K562 (cell line): ENCODE results near the gene ITPRIPL2. TPM values are rescaled to one million over a fixed set of nuclear protein-coding genes. Genes with fewer than 3 reads are reported as not detected.

Experiments used
- ATAC-seq: fragments of 200-7000 bp; cut with Tn5 transposase; 3 replicates; pipeline ENCODE4 v1.9.1; 2020; ENCODE audit warnings: moderate library complexity
- BruUV-seq: library from RNA; stranded (reverse); fragments of 400-500 nt; replicated peaks from 2 replicates; lab custom pipeline; 2021; lab: Mats Ljungman, UMichigan
- CTCF ChIA-PET: fragments of 300-600 bp; formaldehyde crosslinking; extraction: SDS; loops from one replicate; lab custom pipeline; 2021; ENCODE audit warnings: low intra/inter-chr PET ratio; lab: Yijun Ruan, JAX
- POLR2A ChIA-PET: fragments of 300-600, 350-650 bp; sonication (Branson Sonifier 250); formaldehyde crosslinking; extraction: SDS; loops from one replicate; lab custom pipeline; 2021; ENCODE audit warnings: antibody characterized with exemption, inconsistent platforms; lab: Yijun Ruan, JAX
- DNase-seq, 4 experiments: peaks; one replicate each; pipeline versions ENCODE4 v3.0.0 to v3.0.0-alpha.2; 2011 to 2018; ENCODE audit warnings: low spot score in 3 of 4, mixed read lengths in 3 of 4; ENCODE audit errors: extremely low read depth in 1 of 4
- FAIRE-seq: peaks from 2 replicates; lab custom pipeline; 2011; peaks lifted over from hg19 to GRCh38; lab: Jason Lieb, UNC
- H2AFZ ChIP-seq: 2 replicates; pipeline ENCODE4 v1.6.0; 2011; ENCODE audit warnings: low read depth, low read length, control low read depth, inconsistent platforms
- H3K27ac ChIP-seq: fragments of 200-600 bp; 3 replicates; pipeline ENCODE4 v1.8.0; 2011; ENCODE audit warnings: low read depth, mild to moderate bottlenecking, control low read depth, inconsistent platforms, low read length, moderate library complexity, mixed read lengths; ENCODE audit errors: extremely low read depth
- H3K27me3 ChIP-seq, 2 experiments: fragments of 300-600 bp in 1 of 2; 2 replicates in 1 of 2; 3 replicates in 1 of 2; pipeline versions ENCODE4 v1.6.0 to v1.8.0; 2011; ENCODE audit warnings: inconsistent platforms in 2 of 2, low read length in 2 of 2, mild to moderate bottlenecking in 1 of 2, mixed read lengths in 1 of 2, moderate library complexity in 1 of 2; ENCODE audit not compliant: control insufficient read depth in 2 of 2, insufficient read depth in 2 of 2
- H3K36me3 ChIP-seq: fragments of 300-600 bp; 3 replicates; pipeline ENCODE4 v1.8.0; 2011; ENCODE audit warnings: mild to moderate bottlenecking, low read length, inconsistent platforms; ENCODE audit not compliant: control insufficient read depth, insufficient read depth
- H3K4me1 ChIP-seq, 2 experiments: fragments of 200-600 bp in 1 of 2; replicated peaks in 1 of 2; 2 replicates in 1 of 2; 3 replicates in 1 of 2; pipeline versions ENCODE4 v1.5.1 to v1.8.0; 2011; ENCODE audit warnings: inconsistent platforms in 2 of 2, low read length in 2 of 2, mild to moderate bottlenecking in 1 of 2, mixed read lengths in 1 of 2, moderate library complexity in 1 of 2; ENCODE audit not compliant: control insufficient read depth in 2 of 2, insufficient read depth in 2 of 2
- H3K4me2 ChIP-seq: 2 replicates; pipeline ENCODE4 v1.6.1; 2011; ENCODE audit warnings: low read length, control low read depth, inconsistent platforms, mixed read lengths; ENCODE audit not compliant: insufficient read depth
- H3K4me3 ChIP-seq: fragments of 200-600 bp; sonication (generic), shearing (Covaris generic); 2 replicates; pipeline ENCODE4 v1.5.1; 2016; ENCODE audit warnings: control low read depth, inconsistent platforms
- H3K79me2 ChIP-seq: fragments of 200-600 bp; 3 replicates; pipeline ENCODE4 v1.8.0; 2011; ENCODE audit warnings: low read length, inconsistent platforms; ENCODE audit not compliant: control insufficient read depth, insufficient read depth
- H3K9ac ChIP-seq, 2 experiments: 2 replicates each; pipeline versions ENCODE4 v1.6.0 to v1.6.1; 2011; ENCODE audit warnings: low read depth in 2 of 2, low read length in 2 of 2, control low read depth in 1 of 2, inconsistent platforms in 1 of 2, mild to moderate bottlenecking in 1 of 2, mixed read lengths in 1 of 2; ENCODE audit not compliant: insufficient read depth in 1 of 2
- H3K9me1 ChIP-seq: one replicate; pipeline ENCODE4 v1.6.0; 2011; ENCODE audit warnings: inconsistent platforms, mild to moderate bottlenecking, low read length, moderate library complexity; ENCODE audit not compliant: control insufficient read depth, insufficient read depth
- H3K9me3 ChIP-seq: replicated peaks from 2 replicates; pipeline ENCODE4 v1.5.1; 2011; ENCODE audit warnings: low read depth, low read length, inconsistent platforms; ENCODE audit not compliant: control insufficient read depth, insufficient read depth
- H4K20me1 ChIP-seq: replicated peaks from 2 replicates; pipeline ENCODE4 v1.6.1; 2011; ENCODE audit warnings: low read length, inconsistent platforms, mixed read lengths; ENCODE audit not compliant: control insufficient read depth, insufficient read depth
- CHD4 ChIP-seq: fragments of 200-600 bp; sonication (generic); IDR thresholded peaks from 3 replicates; pipeline ENCODE4 v1.6.1; 2012; ENCODE audit warnings: low read depth, mild to moderate bottlenecking, mixed read lengths, low read length, inconsistent platforms; ENCODE audit not compliant: insufficient read depth, insufficient replicate concordance, poor library complexity, severe bottlenecking
- DPF2 ChIP-seq: fragments of 450-650 bp; IDR thresholded peaks from 2 replicates; pipeline ENCODE4 v1.6.1; 2016
- ELF2 ChIP-seq: fragments of 250-450 bp; sonication (Bioruptor Pico); IDR thresholded peaks from 2 replicates; pipeline ENCODE4 v1.5.0; 2021; ENCODE audit warnings: mild to moderate bottlenecking
- KDM5B ChIP-seq: fragments of 200-600 bp; sonication (generic); IDR thresholded peaks from 2 replicates; pipeline ENCODE4 v1.6.1; 2012; ENCODE audit warnings: low read depth, mild to moderate bottlenecking, moderate library complexity, low read length, control low read depth, inconsistent platforms; ENCODE audit not compliant: insufficient replicate concordance
- PHTF2 ChIP-seq: fragments of 250-450 bp; sonication (Bioruptor Pico); IDR thresholded peaks from 2 replicates; pipeline ENCODE4 v1.5.0; 2021; ENCODE audit warnings: mild to moderate bottlenecking
- RBM17 ChIP-seq: fragments of 200-400 bp; formaldehyde crosslinking; IDR thresholded peaks from 2 replicates; pipeline ENCODE4 v1.6.1; 2017; ENCODE audit warnings: low read depth, mild to moderate bottlenecking, low read length, borderline replicate concordance
- SRF ChIP-seq, 2 experiments: fragments of 250-450, 450-650 bp in 1 of 2; sonication (Bioruptor Pico) in 1 of 2; sonication (generic) in 1 of 2; formaldehyde crosslinking; IDR thresholded peaks; 2 replicates each; pipeline versions ENCODE4 v1.5.0 to v1.5.1; 2020 to 2022; ENCODE audit warnings: mild to moderate bottlenecking in 1 of 2, missing genetic modification reagents in 1 of 2
- ZNF324 ChIP-seq: fragments of 250-450 bp; sonication (Bioruptor Pico); IDR thresholded peaks from 2 replicates; pipeline ENCODE4 v1.4.0; 2020; ENCODE audit warnings: mild to moderate bottlenecking
- WGBS: fragments of 100-300 bp; shearing (Covaris generic); methylation state at CpG from one replicate; pipeline ENCODE4 v1.1.6; 2016; ENCODE audit warnings: low coverage, mixed read lengths; ENCODE audit not compliant: insufficient coverage; ENCODE audit errors: missing lambda C conversion rate; 5-methylcytosine and 5-hydroxymethylcytosine counted together
- in situ Hi-C: fragments of 300-500 bp; cut with MboI; formaldehyde crosslinking; loops from 4 replicates; pipeline ENCODE4 v1.15.0; 2018; ENCODE audit warnings: inconsistent platforms, mixed read lengths
- intact Hi-C: fragments of 100-400 bp; cut with micrococcal nuclease; formaldehyde crosslinking; loops from 2 replicates; pipeline ENCODE4 v1.14.2; 2022
- polyA plus RNA-seq, 8 experiments: library from polyadenylated mRNA; depleted of rRNA in 4 of 8; stranded (reverse) in 5 of 8; unstranded in 3 of 8; fragments of >200 nt; fragmentation: Nextera tagmentation in 2 of 8; fragmentation: Illumina TruSeq in 1 of 8; extraction: Ambion mirVana in 2 of 8; extraction: Trizol in 1 of 8; gene quantifications; 2 replicates each; pipeline versions ENCODE4 v1.2.1 to v1.2.3, GENCODE V29; 2011 to 2014; ENCODE audit warnings: inconsistent platforms in 1 of 8, missing spikeins in 1 of 8
- total RNA-seq, 7 experiments: library from RNA; depleted of rRNA in 6 of 7; stranded (reverse); fragments of >200 nt in 6 of 7; fragmentation: Illumina TruSeq in 2 of 7; extraction: Trizol in 2 of 7; gene quantifications; 2 replicates each; pipeline versions ENCODE4 v1.2.1 to v1.2.3, GENCODE V29; 2011 to 2021; ENCODE audit warnings: low replicate concordance in 1 of 7
- TF ChIP-seq, protein P1 (sequence below), 2 experiments: fragments of 450-650 bp; IDR thresholded peaks; 2 replicates each; pipeline ENCODE4 v1.6.1; 2018; ENCODE audit warnings: mild to moderate bottlenecking in 2 of 2, low read depth in 1 of 2; ENCODE audit not compliant: partially characterized antibody in 2 of 2

The ITPRIPL2 gene
- total and polyA plus RNA-seq, 9 of the 15 experiments (the other 6 are each of a cell fraction or from before 2014, with no cell fraction given) = 0.04 to 2.2 (median 0.58) TPM

- intact Hi-C loops (loop anchor here (2.0 kb wide), 1 partner anchor 91 kb away; the partner anchor contains the start of gene TMC7), in situ Hi-C loops (loop anchor here (5.0 kb wide), 1 partner anchor 92 kb away; the partner anchor contains the start of gene TMC7)
- Histone ChIP-seq H3K4me1 (no peaks in the 10 kb centered on the region; a peak in 1 of 5 replicates), H3K27me3 (no peaks in the 10 kb centered on the region), H3K9me3 (no peaks in the 10 kb centered on the region), H3K27ac (no peak overlapping the region), H3K9me1 (no peaks in the 10 kb centered on the region), H3K4me3 (no peak overlapping the region), H4K20me1 (no peaks in the 10 kb centered on the region), H3K79me2 (no peaks in the 10 kb centered on the region), H3K9ac (no peak overlapping the region), H2AFZ (no peak overlapping the region), H3K4me2 (no peak overlapping the region), H3K36me3 (peaks cover 36% of the 10 kb centered on the region; the same call in 2 of the 3 replicates)
- no TSS peak for BruUV-seq
- CTCF ChIA-PET = no interaction called here
- POLR2A ChIA-PET = interaction anchor here (0.6 to 0.7 kb wide), 3 partner anchors 36 to 111 kb away, joined by 3 to 5 read pairs (median 3); no protein-coding TSS in a partner anchor
- ATAC-seq (no peak), DNase-seq (no peak), FAIRE-seq (no peak)
- no peak for TF ChIP-seq RBM17
- TF ChIP-seq CHD4 = no peak
- no peak for TF ChIP-seq ELF2 (CRISPR knock-in tag)
- TF ChIP-seq KDM5B = no peak
- TF ChIP-seq DPF2 = no peak
- TF ChIP-seq PHTF2 (CRISPR knock-in tag) = no peak
- TF ChIP-seq ZNF324 (CRISPR knock-in tag) = no peak
- TF ChIP-seq, protein P1, sequence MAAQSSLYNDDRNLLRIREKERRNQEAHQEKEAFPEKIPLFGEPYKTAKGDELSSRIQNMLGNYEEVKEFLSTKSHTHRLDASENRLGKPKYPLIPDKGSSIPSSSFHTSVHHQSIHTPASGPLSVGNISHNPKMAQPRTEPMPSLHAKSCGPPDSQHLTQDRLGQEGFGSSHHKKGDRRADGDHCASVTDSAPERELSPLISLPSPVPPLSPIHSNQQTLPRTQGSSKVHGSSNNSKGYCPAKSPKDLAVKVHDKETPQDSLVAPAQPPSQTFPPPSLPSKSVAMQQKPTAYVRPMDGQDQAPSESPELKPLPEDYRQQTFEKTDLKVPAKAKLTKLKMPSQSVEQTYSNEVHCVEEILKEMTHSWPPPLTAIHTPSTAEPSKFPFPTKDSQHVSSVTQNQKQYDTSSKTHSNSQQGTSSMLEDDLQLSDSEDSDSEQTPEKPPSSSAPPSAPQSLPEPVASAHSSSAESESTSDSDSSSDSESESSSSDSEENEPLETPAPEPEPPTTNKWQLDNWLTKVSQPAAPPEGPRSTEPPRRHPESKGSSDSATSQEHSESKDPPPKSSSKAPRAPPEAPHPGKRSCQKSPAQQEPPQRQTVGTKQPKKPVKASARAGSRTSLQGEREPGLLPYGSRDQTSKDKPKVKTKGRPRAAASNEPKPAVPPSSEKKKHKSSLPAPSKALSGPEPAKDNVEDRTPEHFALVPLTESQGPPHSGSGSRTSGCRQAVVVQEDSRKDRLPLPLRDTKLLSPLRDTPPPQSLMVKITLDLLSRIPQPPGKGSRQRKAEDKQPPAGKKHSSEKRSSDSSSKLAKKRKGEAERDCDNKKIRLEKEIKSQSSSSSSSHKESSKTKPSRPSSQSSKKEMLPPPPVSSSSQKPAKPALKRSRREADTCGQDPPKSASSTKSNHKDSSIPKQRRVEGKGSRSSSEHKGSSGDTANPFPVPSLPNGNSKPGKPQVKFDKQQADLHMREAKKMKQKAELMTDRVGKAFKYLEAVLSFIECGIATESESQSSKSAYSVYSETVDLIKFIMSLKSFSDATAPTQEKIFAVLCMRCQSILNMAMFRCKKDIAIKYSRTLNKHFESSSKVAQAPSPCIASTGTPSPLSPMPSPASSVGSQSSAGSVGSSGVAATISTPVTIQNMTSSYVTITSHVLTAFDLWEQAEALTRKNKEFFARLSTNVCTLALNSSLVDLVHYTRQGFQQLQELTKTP (IDR thresholded peaks at IDR 0.05; ENCODE audit: low read depth in 1 of 2, partially characterized antibody in 2 of 2) = no peak
- TF ChIP-seq SRF (CRISPR knock-in tag; IDR thresholded peaks at IDR 0.05) = no peak
- 77% methylated on average over 7 of the region's 7 CpGs for WGBS
Observed at GRCh38 chr16:19073863-19074262, 39.9 kb upstream of the ITPRIPL2 start.
